Left cardiac atrium (tissue), 4 donors: Measurements from ENCODE around the gene EEIG1. TPM values are rescaled to one million over a fixed set of nuclear protein-coding genes. Genes with fewer than 3 reads are reported as not detected.

Source experiments
- ATAC-seq, 2 donors: fragments of 200-7000 bp; cut with Tn5 transposase; one replicate each; pipeline ENCODE4 v1.9.1; 2020; ENCODE audit warnings: mild to moderate bottlenecking in 2 of 2, moderate library complexity in 2 of 2
- DNase-seq: peaks from one replicate; pipeline ENCODE4 v3.0.0-alpha.2; 2020
- intact Hi-C, 2 donors: fragments of 100-400 bp; cut with DNase I; formaldehyde crosslinking; loops; one replicate each; pipeline versions ENCODE4 v1.14.1 to v1.15.1; 2022 to 2023
- total RNA-seq, 2 donors: library from RNA; stranded (reverse); fragmentation: NEBNext Ultra II Directional; extraction: Animal tissue kit (Norgen Biotek cat#: 25700); gene quantifications; one replicate each; pipeline ENCODE4 v1.2.1, GENCODE V29; 2021
- donor health status: DM: no; HTN: yes; CAD: no.
- donor health status: DM: no; HTN: yes; CAD: no; lungs with severe emphysema.
- donor health status: DM: yes; HTN: yes; CAD: no.
- donor health status: Dilated cardiomyopathy.

EEIG1 gene
- total RNA-seq, 2 donors from 2014 or later, result 24.9 to 27.3 TPM

GRCh38 chr9:127977009-127977883 is 3.5 kb downstream of the EEIG1 start:
- no peak for DNase-seq
- ATAC-seq, result no peak
- intact Hi-C loops, result no loop called here

DNA sequence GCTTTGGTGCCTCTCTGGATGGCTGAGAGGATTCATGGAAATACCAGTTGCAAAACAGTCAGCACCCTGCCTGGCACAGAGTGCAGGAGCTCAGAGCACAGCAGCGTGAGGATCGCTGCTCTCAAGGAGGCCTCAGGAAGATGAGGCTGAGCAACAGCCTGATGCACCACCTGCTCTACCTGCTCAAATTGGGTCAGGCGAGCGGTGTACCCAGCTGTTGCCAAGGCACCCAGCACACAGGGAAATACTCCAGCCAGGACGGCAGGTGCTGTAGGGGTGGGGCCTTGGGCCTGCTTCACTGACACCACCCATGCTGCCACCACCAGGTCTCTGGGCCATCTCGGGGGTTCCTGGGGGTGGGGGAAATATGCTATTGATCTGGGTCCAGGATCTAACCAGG is 4.3 kb downstream of the EEIG1 start:
- intact Hi-C loops, result no loop called here
- ATAC-seq (no peak), DNase-seq (no peak)

DNA sequence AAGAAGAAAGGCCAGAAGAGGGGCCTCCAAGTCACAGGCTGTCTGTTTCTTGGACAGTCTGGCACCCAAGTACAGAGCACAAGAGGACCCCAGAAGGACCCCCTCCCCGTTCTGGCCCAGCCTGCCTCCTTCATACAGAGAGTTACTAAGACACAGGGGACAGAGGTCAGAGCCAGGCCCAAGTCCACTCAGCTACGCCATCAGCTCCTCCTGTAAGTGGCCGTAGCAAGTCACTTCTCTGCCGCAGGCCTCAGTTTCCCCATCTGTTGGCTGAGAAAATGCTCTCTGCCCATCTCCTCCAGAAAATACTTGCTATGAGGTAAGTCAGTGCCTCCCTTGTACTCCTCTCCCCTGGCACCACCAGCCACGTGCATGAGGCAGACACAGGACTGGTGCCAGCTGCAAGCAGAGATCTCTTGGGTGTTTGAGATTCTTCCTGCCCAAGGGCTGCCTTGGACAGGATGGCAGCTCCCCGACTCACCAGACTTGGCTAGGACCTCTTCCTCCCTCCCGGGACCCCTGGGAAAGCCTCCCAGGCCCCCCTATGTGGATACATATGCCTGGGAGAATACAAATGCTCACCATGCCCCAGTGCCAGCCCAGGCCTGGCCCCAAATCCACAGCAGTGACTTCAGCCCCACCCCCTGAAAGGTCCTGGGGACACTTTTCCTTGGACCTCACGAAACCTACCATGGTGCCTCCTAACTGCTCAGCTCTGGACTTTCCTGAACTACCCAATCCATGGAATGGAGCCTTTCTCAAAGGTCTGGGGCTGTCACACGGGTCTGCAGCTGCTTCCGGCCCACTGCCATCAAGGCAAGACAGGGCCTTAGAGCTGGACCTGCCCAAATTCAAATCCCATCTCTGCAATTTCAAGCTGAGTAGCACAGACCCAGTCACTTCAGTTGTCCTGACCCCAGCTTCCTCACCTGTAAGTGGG is 5.1 kb downstream of the EEIG1 start:
- DNase-seq (peak; percentile 42), ATAC-seq (peak in 1 of 2 donors; percentile 17)
- intact Hi-C loops, result no loop called here

DNA sequence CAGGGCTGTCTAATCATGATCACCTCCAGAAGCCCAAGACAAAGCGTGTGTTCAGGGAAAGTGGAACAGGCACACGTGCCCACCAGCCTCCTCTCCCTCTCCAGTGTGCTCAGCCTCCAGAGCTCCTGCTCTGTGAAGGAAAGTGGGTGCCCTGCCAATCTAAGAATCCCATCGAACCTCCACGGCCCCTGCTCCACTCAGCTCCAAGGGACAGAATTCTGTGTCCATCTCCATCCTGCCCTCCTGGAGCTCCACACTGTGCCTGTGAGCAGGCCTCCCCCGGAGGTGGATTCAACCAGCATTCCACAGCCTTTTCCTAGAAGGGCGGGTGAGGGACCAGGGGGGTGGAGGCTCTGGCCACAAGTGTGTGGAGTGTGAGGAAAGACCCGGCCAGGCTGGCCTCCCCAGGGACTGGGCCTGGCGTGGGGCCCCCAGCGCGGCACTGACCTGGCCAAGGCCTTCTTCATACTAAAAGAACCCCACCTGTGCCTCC is 6.0 kb downstream of the EEIG1 start:
- intact Hi-C loops, result no loop called here
- peak; percentile 61 for DNase-seq
- peak; percentile 7 to 17 for ATAC-seq

DNA sequence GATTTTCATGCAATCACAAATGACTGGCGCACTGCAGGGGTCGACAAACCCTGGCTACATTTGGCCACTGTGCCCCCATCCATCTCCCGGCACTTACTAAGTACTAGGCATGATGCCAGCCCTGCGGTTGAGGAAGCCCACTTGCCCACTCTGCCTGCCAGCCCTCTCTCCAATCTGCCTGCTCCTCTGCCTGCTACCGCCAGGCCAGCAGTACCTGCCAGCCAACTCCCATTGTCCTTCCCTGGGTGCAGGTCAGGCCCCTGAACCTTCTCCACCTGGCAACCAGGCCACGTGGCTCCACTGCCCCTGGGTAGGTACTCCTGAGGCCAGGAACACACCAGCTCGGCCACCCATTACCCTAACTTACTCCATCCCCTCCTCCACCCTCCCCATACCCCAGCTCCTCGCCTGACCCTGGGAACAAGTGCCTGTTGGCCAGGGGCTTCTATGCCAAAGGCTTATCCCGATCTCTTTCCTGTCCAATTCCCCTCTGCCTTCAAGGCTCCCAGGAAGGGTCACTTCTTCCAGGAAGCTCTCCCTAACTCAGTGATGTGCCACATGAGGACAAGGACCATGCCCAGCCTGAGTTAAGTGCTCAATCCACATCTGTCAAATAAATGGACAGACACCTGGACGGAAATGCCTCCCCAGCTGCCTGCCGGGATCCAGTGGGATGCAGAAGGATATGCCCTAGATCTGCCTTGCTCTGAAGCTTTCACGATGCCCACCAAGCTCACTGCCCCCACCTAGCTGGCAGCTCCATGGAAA is 6.6 kb downstream of the EEIG1 start:
- DNase-seq, result peak; percentile 24
- ATAC-seq, result no peak
- intact Hi-C loops, result no loop called here

DNA sequence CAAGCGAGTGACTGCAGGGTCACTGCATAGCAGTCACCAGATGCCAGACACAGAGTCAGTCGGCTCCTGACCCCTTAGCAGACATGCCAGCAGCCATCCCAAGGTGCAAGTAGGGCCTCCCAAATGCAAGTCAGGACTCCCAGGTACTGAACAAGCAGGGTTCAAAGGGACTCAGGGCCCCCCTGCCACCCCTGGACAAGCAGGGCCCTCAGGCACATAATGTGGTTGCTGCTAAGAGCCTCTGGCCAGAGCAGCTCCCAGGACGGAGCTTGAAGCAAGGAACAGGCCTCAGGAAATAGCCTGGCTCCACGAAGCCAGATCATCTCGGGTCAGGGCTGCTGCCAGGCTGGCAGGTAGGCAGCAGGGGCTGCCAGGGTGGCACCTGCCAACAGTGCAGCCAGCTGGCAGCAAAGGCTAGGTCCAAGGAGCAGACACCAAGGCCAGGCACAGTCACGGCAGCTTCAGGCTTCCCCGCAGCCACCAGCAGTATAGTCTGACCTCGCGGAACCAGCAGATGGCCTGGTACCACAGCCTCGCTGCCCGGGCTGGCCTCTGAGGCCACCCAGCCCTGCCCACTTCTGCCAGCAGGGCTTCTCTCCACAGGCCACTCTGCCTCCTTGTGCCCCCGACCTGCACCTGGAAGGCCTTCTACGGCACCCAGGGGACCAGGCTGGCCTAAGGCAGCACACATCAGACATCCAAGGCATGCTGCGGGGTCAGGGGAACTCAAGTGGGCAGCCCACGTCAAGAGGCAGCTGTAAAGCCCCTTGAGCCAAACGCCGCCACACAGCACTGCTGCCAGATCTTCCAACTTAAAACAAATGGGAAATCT is 7.4 kb downstream of the EEIG1 start:
- ATAC-seq, result no peak
- intact Hi-C loops, result no loop called here
- DNase-seq, result no peak

GRCh38 chr9:127972236-127972871 is 8.4 kb downstream of the EEIG1 start:
- ATAC-seq (peak; percentile 48 to 51), DNase-seq (no peak)

DNA sequence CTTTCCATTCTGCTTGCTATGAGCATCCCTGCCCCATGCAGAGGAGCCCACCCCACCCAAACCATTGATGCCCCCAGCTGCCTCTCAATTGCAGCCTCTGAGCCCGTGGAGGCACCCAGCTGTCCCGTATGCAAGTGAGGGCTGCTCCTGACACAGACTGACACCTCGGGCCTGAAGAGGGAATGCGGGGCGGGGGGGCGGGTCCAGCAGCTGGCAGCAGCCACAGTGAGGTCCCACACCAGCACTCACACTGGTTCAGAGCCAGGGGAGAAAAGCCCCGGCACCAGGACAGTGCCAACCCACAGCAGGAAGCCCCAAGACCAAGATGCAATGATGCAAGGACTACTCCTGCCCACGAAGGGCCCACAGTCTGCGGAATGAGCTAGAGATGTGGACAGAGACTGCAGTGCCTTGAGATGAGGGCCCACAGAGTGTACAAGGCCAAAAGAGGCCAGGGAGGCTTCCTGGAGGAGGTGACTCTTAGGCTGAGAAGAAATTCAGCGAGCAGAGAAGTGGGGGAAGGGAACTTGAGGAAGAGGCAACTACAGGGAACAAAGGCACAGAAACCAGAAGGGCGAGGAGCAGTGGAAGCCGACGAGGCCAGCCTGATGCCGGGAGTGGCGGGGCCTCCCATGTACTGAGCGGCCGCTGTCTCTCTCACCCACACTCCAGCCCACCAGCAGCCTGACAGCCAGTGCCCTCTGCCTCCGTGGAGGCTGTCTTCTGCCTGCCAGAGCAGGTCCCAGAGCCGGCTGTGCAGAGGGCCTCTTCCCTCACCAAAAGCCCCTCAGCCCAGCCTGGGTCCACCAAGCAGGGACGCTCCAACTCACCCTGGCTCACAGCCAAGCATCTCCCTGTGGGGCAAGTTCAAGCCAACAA is 9.2 kb downstream of the EEIG1 start:
- intact Hi-C loops, result no loop called here
- DNase-seq (no peak), ATAC-seq (no peak)

More at GRCh38 chr9:127972236-127972871, 8.4 kb downstream of the EEIG1 start:
- intact Hi-C loops, result no loop called here

GRCh38 chr9:127970401-127971313 is 10.1 kb downstream of the EEIG1 start:
- DNase-seq (no peak), ATAC-seq (no peak)
- intact Hi-C loops, result no loop called here

- DNase-seq (peak; percentile 70), ATAC-seq (peak in 1 of 2 donors; percentile 55)
- intact Hi-C loops, result no loop called here
Observed at GRCh38 chr9:127968700-127969383, 11.9 kb downstream of the EEIG1 start.

DNA sequence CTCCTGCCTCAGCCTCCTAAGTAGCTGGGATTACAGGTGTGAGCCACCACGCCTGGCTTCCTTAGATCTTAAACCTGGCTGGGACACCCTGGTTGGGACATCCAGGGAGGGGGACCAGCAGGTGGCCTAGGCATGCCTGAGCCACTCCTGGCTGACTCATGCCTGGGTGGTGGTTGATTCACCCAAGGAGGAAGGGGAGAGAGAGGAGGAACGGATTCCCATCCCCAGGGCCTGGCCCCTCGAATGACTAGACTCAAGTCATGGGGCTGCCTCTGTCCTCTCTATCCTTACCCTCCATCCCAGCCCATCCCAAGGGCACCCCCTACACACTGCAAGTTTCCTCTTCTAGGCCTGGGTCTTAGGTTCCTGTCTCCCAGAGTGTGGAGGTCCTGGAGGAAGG is 12.7 kb downstream of the EEIG1 start:
- ATAC-seq (no peak), DNase-seq (no peak)
- intact Hi-C loops, result no loop called here

DNA sequence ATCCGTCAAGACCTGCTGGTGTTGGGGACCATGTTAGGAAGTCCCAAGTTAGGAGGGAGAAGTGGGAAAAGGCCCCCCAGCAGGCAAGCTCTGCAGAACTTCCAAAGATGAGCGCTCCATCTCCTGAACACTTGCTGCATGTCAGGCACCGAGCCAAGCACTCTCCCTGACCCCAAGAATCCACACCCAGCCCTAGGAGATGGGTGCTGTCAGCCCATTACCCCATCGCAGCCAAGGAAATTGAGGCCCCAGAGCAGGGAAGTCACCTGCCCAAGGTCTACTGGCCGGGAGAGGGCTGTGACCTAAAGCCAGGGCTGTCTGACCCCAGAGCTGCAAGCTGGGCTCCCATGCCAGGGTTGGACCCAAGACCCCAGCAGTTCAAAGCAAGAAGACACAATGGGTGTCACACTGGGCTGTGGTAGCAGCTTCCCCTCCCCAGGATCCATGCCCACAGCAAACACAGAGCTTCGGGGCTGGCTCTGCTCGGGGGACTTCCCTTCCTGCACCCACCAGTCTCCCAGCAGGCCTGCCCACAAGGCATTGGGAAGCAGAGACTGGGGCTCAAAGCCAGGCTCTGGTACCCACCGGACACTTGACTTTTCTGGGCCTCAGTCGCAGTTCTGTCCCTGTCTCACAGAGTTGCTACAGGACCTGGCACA is 13.5 kb downstream of the EEIG1 start:
- intact Hi-C loops, result no loop called here
- no peak for DNase-seq
- ATAC-seq, result no peak

DNA sequence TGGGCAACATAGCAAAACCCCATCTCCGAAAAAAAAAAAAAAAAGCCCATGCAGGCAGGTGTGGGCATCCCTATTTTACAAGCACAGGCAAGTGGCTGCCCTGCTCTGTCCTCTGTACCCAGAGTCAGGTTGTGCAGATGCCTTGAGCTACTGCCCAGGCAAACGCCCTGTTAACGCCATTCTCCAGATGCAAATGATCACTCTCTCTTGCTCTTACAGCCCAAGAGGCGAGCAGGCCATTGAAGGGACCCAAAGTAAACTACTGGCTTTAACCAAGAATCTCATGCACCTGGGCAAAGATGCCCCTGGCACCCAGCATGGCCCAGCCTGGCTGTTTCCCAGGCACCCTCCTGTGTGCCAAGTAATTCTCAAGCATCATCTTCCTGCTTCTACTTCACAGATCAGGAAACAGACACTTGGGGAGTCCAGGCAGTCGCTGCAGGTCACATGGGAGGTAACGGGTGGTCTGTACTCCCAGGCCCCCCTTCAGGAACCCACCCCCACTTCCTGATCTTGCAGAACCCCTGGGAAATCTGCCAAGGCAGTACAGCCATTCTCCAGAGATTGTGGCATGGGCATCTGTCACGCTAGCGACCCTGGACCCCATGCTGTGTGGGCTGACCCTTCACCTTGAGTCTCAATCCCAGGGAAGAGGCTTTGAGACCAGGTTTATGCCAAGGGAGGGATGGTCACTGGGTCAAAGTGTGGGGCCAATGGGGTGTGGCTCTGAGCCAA is 14.2 kb downstream of the EEIG1 start:
- DNase-seq (no peak), ATAC-seq (no peak)
- intact Hi-C loops, result no loop called here

GRCh38 chr9:127965953-127966352 is 14.8 kb downstream of the EEIG1 start:
- ATAC-seq (peak; percentile 4 to 17), DNase-seq (no peak)
- intact Hi-C loops, result no loop called here
